HepG2 (cell line): ENCODE measurements around the gene TRRAP. TPM values are rescaled to one million over a fixed set of nuclear protein-coding genes. Genes with fewer than 3 reads are reported as not detected.

Experiments used
- ATAC-seq: fragments of 200-7000 bp; cut with Tn5 transposase; 3 replicates; pipeline ENCODE4 v1.9.1; 2020; ENCODE audit warnings: mild to moderate bottlenecking, moderate library complexity
- BruUV-seq: library from RNA; stranded (reverse); fragments of 400-500 nt; replicated peaks from 2 replicates; lab custom pipeline; 2021; lab: Mats Ljungman, UMichigan
- CTCF ChIA-PET: fragments of 300-600 bp; formaldehyde crosslinking; extraction: SDS; loops from one replicate; lab custom pipeline; 2021; ENCODE audit warnings: low total read pairs, inconsistent platforms, low intra/inter-chr PET ratio; lab: Yijun Ruan, JAX
- POLR2A ChIA-PET: fragments of 350-600 bp; sonication (Branson Sonifier 250); formaldehyde crosslinking; loops from one replicate; lab custom pipeline; 2020; ENCODE audit warnings: antibody characterized with exemption, inconsistent platforms; lab: Yijun Ruan, JAX
- DNase-seq: peaks from one replicate; pipeline ENCODE4 v3.0.0-alpha.2; 2015; ENCODE audit warnings: low spot score
- FAIRE-seq: peaks from 3 replicates; lab custom pipeline; 2011; peaks lifted over from hg19 to GRCh38; lab: Jason Lieb, UNC
- H2AFZ ChIP-seq: one replicate; pipeline ENCODE4 v1.6.1; 2011; ENCODE audit warnings: low read length, inconsistent platforms
- H3K27ac ChIP-seq: fragments of 300-600 bp; 3 replicates; pipeline ENCODE4 v1.8.0; 2011; ENCODE audit warnings: mixed run types, mild to moderate bottlenecking, mixed read lengths, low read length, inconsistent platforms; ENCODE audit not compliant: insufficient read depth; ENCODE audit errors: extremely low read length
- H3K27me3 ChIP-seq, 2 experiments: fragments of 200-600 bp in 1 of 2; 2 replicates in 1 of 2; 3 replicates in 1 of 2; pipeline versions ENCODE4 v1.6.0 to v1.8.0; 2011; ENCODE audit warnings: low read length in 2 of 2, mild to moderate bottlenecking in 2 of 2, moderate library complexity in 2 of 2, inconsistent platforms in 1 of 2; ENCODE audit not compliant: insufficient read depth in 2 of 2, control insufficient read depth in 1 of 2
- H3K36me3 ChIP-seq, 2 experiments: fragments of 200-600 bp in 1 of 2; replicated peaks in 1 of 2; 2 replicates in 1 of 2; 3 replicates in 1 of 2; pipeline versions ENCODE4 v1.5.1 to v1.8.0; 2011; ENCODE audit warnings: low read length in 2 of 2, inconsistent platforms in 1 of 2; ENCODE audit not compliant: insufficient read depth in 2 of 2, control insufficient read depth in 1 of 2
- H3K4me1 ChIP-seq: 2 replicates; pipeline ENCODE4 v1.5.1; 2012; ENCODE audit warnings: low read length, inconsistent platforms; ENCODE audit not compliant: insufficient read depth
- H3K4me2 ChIP-seq: 2 replicates; pipeline ENCODE4 v1.6.0; 2011; ENCODE audit warnings: low read depth, low read length, inconsistent platforms
- H3K4me3 ChIP-seq, 3 experiments: fragments of 200-600 bp in 1 of 3; sonication (generic), shearing (Covaris generic) in 1 of 3; replicated peaks in 1 of 3; 2 replicates each; pipeline ENCODE4 v1.5.1; 2011 to 2016; ENCODE audit warnings: low read length in 3 of 3, inconsistent platforms in 2 of 3, low read depth in 2 of 3, mild to moderate bottlenecking in 2 of 3, control low read depth in 1 of 3, mixed read lengths in 1 of 3; ENCODE audit not compliant: insufficient read depth in 1 of 3
- H3K79me2 ChIP-seq: one replicate; pipeline ENCODE4 v1.6.1; 2011; ENCODE audit warnings: low read length, inconsistent platforms; ENCODE audit not compliant: insufficient read depth
- H3K9ac ChIP-seq: 2 replicates; pipeline ENCODE4 v1.6.0; 2011; ENCODE audit warnings: mild to moderate bottlenecking, low read depth, low read length, inconsistent platforms; ENCODE audit not compliant: insufficient read depth
- H3K9me3 ChIP-seq: 2 replicates; pipeline ENCODE4 v1.5.1; 2012; ENCODE audit warnings: mild to moderate bottlenecking, low read length
- H4K20me1 ChIP-seq: 2 replicates; pipeline ENCODE4 v1.6.0; 2011; ENCODE audit warnings: inconsistent platforms, mild to moderate bottlenecking, low read length, moderate library complexity; ENCODE audit not compliant: insufficient read depth
- FOSL2 ChIP-seq: sonication (generic); formaldehyde crosslinking; IDR thresholded peaks from 2 replicates; pipeline ENCODE4 v1.4.0; 2020; ENCODE audit warnings: missing genetic modification reagents
- KLF15 ChIP-seq: sonication (generic); formaldehyde crosslinking; IDR thresholded peaks from 2 replicates; pipeline ENCODE4 v1.8.1; 2023; ENCODE audit warnings: borderline replicate concordance, mild to moderate bottlenecking, inconsistent platforms, missing genetic modification reagents, mixed read lengths
- MXD3 ChIP-seq: IDR thresholded peaks from 2 replicates; pipeline ENCODE4 v1.6.1; 2016; ENCODE audit warnings: mild to moderate bottlenecking, missing biosample characterization, missing genetic modification reagents
- NFE2L2 ChIP-seq: fragments of 150-350 bp; IDR thresholded peaks from 2 replicates; pipeline ENCODE4 v1.6.1; 2014; ENCODE audit warnings: low read length
- RBM22 ChIP-seq: fragments of 200-400 bp; formaldehyde crosslinking; optimal IDR thresholded peaks from 2 replicates; pipeline ENCODE3; 2017; ENCODE audit warnings: mild to moderate bottlenecking, low read length, moderate library complexity
- TRIM24 ChIP-seq: sonication (generic); formaldehyde crosslinking; IDR thresholded peaks from 2 replicates; pipeline ENCODE4 v1.8.0; 2022; ENCODE audit warnings: mild to moderate bottlenecking, missing genetic modification reagents
- ZC3H4 ChIP-seq: sonication (generic); formaldehyde crosslinking; IDR thresholded peaks from 2 replicates; pipeline ENCODE4 v1.4.0; 2020; ENCODE audit warnings: missing genetic modification reagents, borderline replicate concordance
- ZNF331 ChIP-seq: sonication (generic); formaldehyde crosslinking; IDR thresholded peaks from 2 replicates; pipeline ENCODE4 v1.4.0; 2020; ENCODE audit warnings: missing genetic modification reagents
- ZNF335 ChIP-seq: sonication (generic); formaldehyde crosslinking; IDR thresholded peaks from 2 replicates; pipeline ENCODE4 v1.4.0; 2020; ENCODE audit warnings: missing genetic modification reagents
- WGBS: methylation state at CpG from one replicate; pipeline ENCODE4 v1.1.6; 2017; ENCODE audit warnings: low lambda C conversion rate; 5-methylcytosine and 5-hydroxymethylcytosine counted together
- in situ Hi-C: cut with HindIII; loops from 2 replicates; pipeline ENCODE4 v1.10.0; 2017; ENCODE audit warnings: low pct_unique_long_range_greater_than_20kb; ENCODE audit not compliant: extremely low pct_ligation_motif_present
- intact Hi-C: fragments of 100-400 bp; cut with micrococcal nuclease; formaldehyde crosslinking; loops from one replicate; pipeline ENCODE4 v1.10.0; 2022; ENCODE audit not compliant: unreplicated experiment
- polyA plus RNA-seq, 8 experiments: library from polyadenylated mRNA; depleted of rRNA in 3 of 8; stranded (reverse) in 7 of 8; unstranded in 1 of 8; fragments of >200 nt; fragmentation: Illumina TruSeq in 4 of 8; extraction: Trizol in 4 of 8; gene quantifications; 2 replicates each; pipeline versions ENCODE4 v1.2.1 to v1.2.3, GENCODE V29; 2011 to 2016; ENCODE audit warnings: low read depth in 4 of 8, missing spikeins in 1 of 8, mixed read lengths in 1 of 8; ENCODE audit not compliant: insufficient read depth in 1 of 8
- total RNA-seq, 5 experiments: library from RNA; depleted of rRNA; stranded (reverse); fragments of >200 nt; fragmentation: Illumina TruSeq; extraction: Trizol; gene quantifications; 2 replicates each; pipeline ENCODE4 v1.2.3, GENCODE V29; 2016; ENCODE audit warnings: low read depth in 1 of 5

TRRAP gene
- total and polyA plus RNA-seq, 2 of the 13 experiments (the other 11 are each of a cell fraction or from before 2014, with no cell fraction given) = 8.6 to 10.5 TPM

GRCh38 chr7:99028261-99028973 lies 150.1 kb downstream of the TRRAP start:
- peak; percentile 36; the same call in 2 of the 3 replicates for ATAC-seq
- CTCF ChIA-PET = no interaction called here
- no peak overlapping the region for H3K9ac ChIP-seq
- no peak for DNase-seq
- H3K4me3 ChIP-seq = no peak overlapping the region
- no peak overlapping the region for H2AFZ ChIP-seq
- H3K27ac ChIP-seq = no peak overlapping the region
- TF ChIP-seq KLF15 (no peak), RBM22 (peak; percentile 80)
- TF ChIP-seq, all 625 proteins: peak for 1
- intact Hi-C loops = no loop called here
- WGBS = 98% methylated on average over 27 of the region's 27 CpGs
- no peaks in the 10 kb centered on the region for H3K79me2 ChIP-seq
- no TSS peak for BruUV-seq
- H3K36me3 ChIP-seq = peaks cover 21 to 44% of the 10 kb centered on the region in 2 experiments
- H3K4me1 ChIP-seq = no peaks in the 10 kb centered on the region
- no peaks in the 10 kb centered on the region for H3K27me3 ChIP-seq
- POLR2A ChIA-PET = no interaction called here
- no peaks in the 10 kb centered on the region for H4K20me1 ChIP-seq
- no peak overlapping the region for H3K4me2 ChIP-seq
- FAIRE-seq = no peak
- in situ Hi-C loops = no loop called here
- H3K9me3 ChIP-seq = no peaks in the 10 kb centered on the region

- Histone ChIP-seq H3K9me3 (no peaks in the 10 kb centered on the region), H3K36me3 (peaks cover 24 to 56% of the 10 kb centered on the region in 2 experiments), H3K9ac (no peak overlapping the region), H3K4me3 (no peak overlapping the region), H3K79me2 (no peaks in the 10 kb centered on the region), H4K20me1 (no peaks in the 10 kb centered on the region), H3K27me3 (no peaks in the 10 kb centered on the region), H2AFZ (no peak overlapping the region), H3K4me1 (no peaks in the 10 kb centered on the region), H3K27ac (no peak overlapping the region), H3K4me2 (no peak overlapping the region)
- ChIA-PET POLR2A (interaction anchor here (0.6 kb wide), 1 partner anchor 229 kb away, joined by 3 read pairs; no protein-coding TSS in a partner anchor), CTCF (no interaction called here)
- FAIRE-seq (no peak), DNase-seq (no peak), ATAC-seq (no peak)
- in situ Hi-C loops = no loop called here
- no TSS peak for BruUV-seq
- no peak for TF ChIP-seq ZC3H4 (CRISPR knock-in tag)
- TF ChIP-seq FOSL2 (CRISPR knock-in tag) = no peak
- TF ChIP-seq ZNF331 = no peak
- no peak for TF ChIP-seq MXD3 (CRISPR knock-in tag)
- no peak for TF ChIP-seq ZNF335 (CRISPR knock-in tag)
- no peak for TF ChIP-seq NFE2L2
- TF ChIP-seq TRIM24 (CRISPR knock-in tag) = no peak
- intact Hi-C loops = no loop called here
- 94% methylated on average over 7 of the region's 9 CpGs for WGBS
These were observed 151.4 kb downstream of the TRRAP start for GRCh38 chr7:99029466-99030435.
